Body of pancreas (tissue), 4 donors: ENCODE results near the gene PDCD4.

Experiments used
- CTCF ChIP-seq, 7 experiments: fragments of 450-650 bp in 4 of 7; fragments of 200-600 bp in 3 of 7; sonication (generic) in 3 of 7; IDR thresholded peaks; one replicate each; pipeline ENCODE4 v1.5.1; 2016 to 2019; ENCODE audit warnings: antibody characterized with exemption in 7 of 7
- POLR2A ChIP-seq, 3 donors: fragments of 450-650 bp; IDR thresholded peaks; one replicate each; pipeline ENCODE4 v1.6.1; 2016; ENCODE audit warnings: antibody characterized with exemption in 3 of 3, mild to moderate bottlenecking in 2 of 3

DNA sequence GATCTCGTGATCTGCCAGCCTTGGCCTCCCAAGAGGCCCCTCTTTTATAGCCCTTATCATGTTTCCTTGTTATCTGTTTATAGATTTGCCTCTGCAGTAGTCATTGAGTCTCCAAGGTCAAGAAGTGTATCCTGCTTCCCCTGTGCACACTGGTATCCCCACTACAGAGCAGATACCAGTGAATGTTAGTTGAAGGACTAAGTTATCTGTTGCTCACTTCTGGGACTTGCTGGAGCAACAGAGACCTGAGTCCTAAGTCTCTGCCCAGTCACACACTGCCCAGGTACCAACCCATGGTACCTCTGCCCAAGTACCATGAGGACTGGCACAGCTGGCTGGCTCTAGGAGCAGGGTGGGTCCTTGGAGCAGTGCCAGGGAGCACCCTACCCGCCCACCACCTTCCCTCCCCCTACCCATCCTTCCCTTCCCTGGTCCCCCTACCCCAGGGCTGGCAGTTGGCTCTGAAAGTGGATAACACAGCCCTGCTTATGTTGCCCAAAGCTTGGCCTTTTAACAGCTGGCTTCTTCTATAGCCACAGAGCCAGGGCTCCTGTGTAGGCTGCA, 26.5 kb upstream of the PDCD4 start:
- TF ChIP-seq CTCF (IDR thresholded peaks at IDR 0.05): no peak
- no peak for TF ChIP-seq POLR2A (IDR thresholded peaks at IDR 0.05)
